SK-N-SH (cell line): ENCODE results near the gene FYB2. TPM values are rescaled to one million over a fixed set of nuclear protein-coding genes. Genes with fewer than 3 reads are reported as not detected.

Experiments
- CTCF ChIA-PET: fragments of 300-600, 350-600 bp; formaldehyde crosslinking; extraction: SDS; loops from one replicate; lab custom pipeline; 2021; lab: Yijun Ruan, JAX
- POLR2A ChIA-PET: fragments of 350-600 bp; sonication (Branson Sonifier 250); formaldehyde crosslinking; extraction: SDS; loops from one replicate; lab custom pipeline; 2020; ENCODE audit warnings: antibody characterized with exemption, inconsistent platforms; lab: Yijun Ruan, JAX
- DNase-seq: peaks from one replicate; pipeline ENCODE4 v3.0.0; 2012
- H2AFZ ChIP-seq: fragments of 200-600 bp; sonication (generic); 2 replicates; pipeline ENCODE4 v1.8.1; 2016; ENCODE audit warnings: antibody characterized with exemption, mild to moderate bottlenecking, low read depth
- H3F3A ChIP-seq: fragments of 200-600 bp; sonication (generic); replicated peaks from 2 replicates; pipeline ENCODE3; 2016; ENCODE audit warnings: antibody characterized with exemption, mild to moderate bottlenecking; ENCODE audit not compliant: insufficient read depth
- H3K27ac ChIP-seq, 2 experiments: fragments of 200-500 bp in 1 of 2; fragments of 200-600 bp in 1 of 2; sonication (Bioruptor generic) in 1 of 2; sonication (generic), shearing (Covaris generic) in 1 of 2; 2 replicates each; pipeline versions ENCODE4 v1.5.1 to v1.6.1; 2014 to 2016; ENCODE audit warnings: low read depth in 2 of 2, inconsistent platforms in 1 of 2, low read length in 1 of 2, mild to moderate bottlenecking in 1 of 2, mixed read lengths in 1 of 2
- H3K27me3 ChIP-seq: fragments of 200-600 bp; sonication (generic), shearing (Covaris generic); 2 replicates; pipeline ENCODE4 v1.6.1; 2016; ENCODE audit warnings: mixed run types; ENCODE audit not compliant: insufficient read depth
- H3K36me3 ChIP-seq, 2 experiments: fragments of 200-500 bp in 1 of 2; fragments of 200-600 bp in 1 of 2; sonication (Bioruptor generic) in 1 of 2; sonication (generic) in 1 of 2; replicated peaks in 1 of 2; 2 replicates each; pipeline versions ENCODE3 to v1.5.1; 2014 to 2016; ENCODE audit warnings: low read length in 1 of 2, mild to moderate bottlenecking in 1 of 2; ENCODE audit not compliant: insufficient read depth in 2 of 2, control insufficient read depth in 1 of 2
- H3K4me1 ChIP-seq, 2 experiments: fragments of 200-500 bp in 1 of 2; fragments of 200-600 bp in 1 of 2; sonication (Bioruptor generic) in 1 of 2; sonication (generic), shearing (Covaris generic) in 1 of 2; 2 replicates each; pipeline versions ENCODE4 v1.5.1 to v1.6.1; 2014 to 2016; ENCODE audit warnings: low read depth in 1 of 2, low read length in 1 of 2, mixed run types in 1 of 2; ENCODE audit not compliant: insufficient read depth in 2 of 2, control insufficient read depth in 1 of 2
- H3K4me2 ChIP-seq: fragments of 200-600 bp; sonication (generic), shearing (Covaris generic); 2 replicates; pipeline ENCODE4 v1.6.1; 2017; ENCODE audit warnings: mixed run types
- H3K4me3 ChIP-seq, 2 experiments: fragments of 200-500 bp in 1 of 2; fragments of 200-600 bp in 1 of 2; sonication (Bioruptor generic) in 1 of 2; sonication (generic), shearing (Covaris generic) in 1 of 2; 2 replicates each; pipeline versions ENCODE4 v1.5.1 to v1.8.1; 2014 to 2016; ENCODE audit warnings: low read depth in 2 of 2, inconsistent platforms in 1 of 2, low read length in 1 of 2, mild to moderate bottlenecking in 1 of 2, mixed read lengths in 1 of 2, moderate library complexity in 1 of 2
- H3K79me2 ChIP-seq: fragments of 200-600 bp; sonication (generic); 2 replicates; pipeline ENCODE4 v1.8.1; 2017; ENCODE audit warnings: mild to moderate bottlenecking; ENCODE audit not compliant: insufficient read depth
- H3K9ac ChIP-seq: fragments of 200-600 bp; sonication (generic); 2 replicates; pipeline ENCODE4 v1.6.1; 2017; ENCODE audit warnings: mixed run types
- H3K9me2 ChIP-seq: fragments of 200-600 bp; sonication (generic); 2 replicates; pipeline ENCODE4 v1.6.1; 2017; ENCODE audit warnings: mixed run types
- H3K9me3 ChIP-seq: fragments of 200-600 bp; sonication (generic); 2 replicates; pipeline ENCODE4 v1.6.1; 2017; ENCODE audit warnings: mixed run types, mild to moderate bottlenecking, moderate library complexity
- H4K20me1 ChIP-seq: fragments of 200-600 bp; sonication (generic); 2 replicates; pipeline ENCODE4 v1.6.1; 2017; ENCODE audit warnings: mild to moderate bottlenecking, mixed run types; ENCODE audit not compliant: insufficient read depth
- CHD2 ChIP-seq: fragments of 150-350 bp; IDR thresholded peaks from 2 replicates; pipeline ENCODE4 v1.6.1; 2018; ENCODE audit warnings: low read length; ENCODE audit not compliant: partially characterized antibody
- EP300 ChIP-seq, 2 experiments: IDR thresholded peaks; 2 replicates each; pipeline versions ENCODE4 v1.4.0 to v1.6.1; 2012; ENCODE audit warnings: borderline replicate concordance in 1 of 2, low read depth in 1 of 2, low read length in 1 of 2
- EZH2phosphoT487 ChIP-seq: fragments of 200-600 bp; sonication (generic); IDR thresholded peaks from 2 replicates; pipeline ENCODE4 v1.6.1; 2017; ENCODE audit warnings: low read depth, mixed run types, mild to moderate bottlenecking, antibody characterized with exemption, moderate library complexity, borderline replicate concordance
- FOSL2 ChIP-seq: IDR thresholded peaks from 2 replicates; pipeline ENCODE4 v1.4.0; 2012; ENCODE audit warnings: low read depth, mild to moderate bottlenecking, moderate library complexity, borderline replicate concordance
- FOXM1 ChIP-seq: IDR thresholded peaks from 2 replicates; pipeline ENCODE4 v1.4.0; 2012; ENCODE audit warnings: low read depth, mild to moderate bottlenecking
- GATA2 ChIP-seq: sonication (generic); formaldehyde crosslinking; IDR thresholded peaks from 2 replicates; pipeline ENCODE4 v1.5.0; 2020; ENCODE audit warnings: mild to moderate bottlenecking, missing genetic modification reagents
- NRF1 ChIP-seq: IDR thresholded peaks from 2 replicates; pipeline ENCODE4 v1.6.1; 2012; ENCODE audit warnings: low read depth, mild to moderate bottlenecking, low read length
- POLR2AphosphoS5 ChIP-seq: IDR thresholded peaks from 2 replicates; pipeline ENCODE4 v1.6.1; 2012; ENCODE audit warnings: low read depth, low read length
- RCOR1 ChIP-seq: fragments of 150-350 bp; IDR thresholded peaks from 2 replicates; pipeline ENCODE4 v1.6.1; 2017; ENCODE audit warnings: antibody characterized with exemption, low read length
- REST ChIP-seq: IDR thresholded peaks from 2 replicates; pipeline ENCODE4 v1.6.1; 2012; ENCODE audit warnings: mild to moderate bottlenecking, low read depth, low read length, moderate library complexity
- RFX5 ChIP-seq: IDR thresholded peaks from 2 replicates; pipeline ENCODE4 v1.6.1; 2012; ENCODE audit warnings: mild to moderate bottlenecking, improper control_type of control experiment, low read length
- SIN3A ChIP-seq: IDR thresholded peaks from 2 replicates; pipeline ENCODE4 v1.6.1; 2012; ENCODE audit warnings: low read depth, mild to moderate bottlenecking, low read length, moderate library complexity, borderline replicate concordance
- SMC3 ChIP-seq: IDR thresholded peaks from 2 replicates; pipeline ENCODE4 v1.6.1; 2012; ENCODE audit warnings: low read depth, low read length, improper control_type of control experiment
- TAF1 ChIP-seq: IDR thresholded peaks from 2 replicates; pipeline ENCODE4 v1.6.1; 2012; ENCODE audit warnings: low read depth, mild to moderate bottlenecking, low read length, moderate library complexity, borderline replicate concordance
- TEAD4 ChIP-seq: IDR thresholded peaks from 2 replicates; pipeline ENCODE4 v1.4.0; 2012; ENCODE audit warnings: mild to moderate bottlenecking, borderline replicate concordance; ENCODE audit not compliant: insufficient read depth
- YY1 ChIP-seq: IDR thresholded peaks from 2 replicates; pipeline ENCODE4 v1.4.0; 2012; ENCODE audit warnings: low read depth, mild to moderate bottlenecking
- WGBS: methylation state at CpG from one replicate; pipeline ENCODE4 v1.1.6; 2017; ENCODE audit warnings: low lambda C conversion rate; 5-methylcytosine and 5-hydroxymethylcytosine counted together
- polyA plus RNA-seq, 3 experiments: library from polyadenylated mRNA; depleted of rRNA; stranded (reverse); fragments of >200 nt; gene quantifications; 2 replicates each; pipeline ENCODE4 v1.2.3, GENCODE V29; 2012
- TF ChIP-seq, protein P1 (sequence below): IDR thresholded peaks from 2 replicates; pipeline ENCODE4 v1.4.0; 2012; ENCODE audit warnings: low read depth, borderline replicate concordance
- TF ChIP-seq, protein P2 (sequence below): fragments of 150-350 bp; IDR thresholded peaks from 2 replicates; pipeline ENCODE4 v1.6.1; 2016; ENCODE audit warnings: mild to moderate bottlenecking, low read depth, low read length
- TF ChIP-seq, protein P3 (sequence below): fragments of 200-600 bp; sonication (generic); IDR thresholded peaks from 2 replicates; pipeline ENCODE4 v1.6.1; 2017; ENCODE audit warnings: antibody characterized with exemption, mild to moderate bottlenecking, moderate library complexity

Gene FYB2
- polyA plus RNA-seq, 1 of the 3 experiments (the other 2 are of a cell fraction) = not detected

DNA sequence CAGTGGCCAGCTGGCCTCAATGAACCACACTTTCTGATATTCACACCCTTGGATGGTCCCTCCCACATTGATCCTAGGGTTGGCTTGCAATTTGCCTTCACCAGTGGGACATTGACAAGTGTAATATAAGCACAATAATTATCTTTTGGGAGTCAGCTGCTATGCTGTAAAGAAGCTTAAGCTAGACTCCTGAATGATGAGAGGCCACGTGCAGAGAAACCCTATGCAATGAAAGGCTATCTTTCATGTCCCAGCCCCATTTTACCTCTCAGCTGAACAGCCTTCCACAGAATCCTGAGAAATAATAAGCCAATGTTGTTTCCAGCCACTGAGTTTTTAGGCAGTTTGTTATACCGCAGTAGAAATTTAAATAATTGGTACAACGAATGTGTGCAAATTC lies 24.3 kb upstream of the FYB2 start (continued):
- no peak for TF ChIP-seq REST

GRCh38 chr1:56838759-56839158 lies 19.6 kb upstream of the FYB2 start:
- 34% methylated on average over 2 of the region's 3 CpGs for WGBS

More at GRCh38 chr1:56838759-56839158, 19.6 kb upstream of the FYB2 start:
- H3K4me2 ChIP-seq = no peak overlapping the region
- no peak overlapping the region for H2AFZ ChIP-seq
- DNase-seq = no peak
- no peaks in the 10 kb centered on the region for H3K79me2 ChIP-seq
- TF ChIP-seq FOSL2 (no peak), TEAD4 (no peak), TAF1 (no peak), FOXM1 (no peak), GATA2 (CRISPR knock-in tag) (no peak), YY1 (no peak), CHD2 (no peak), REST (no peak), RCOR1 (no peak), EZH2phosphoT487 (no peak), NRF1 (no peak), POLR2AphosphoS5 (no peak), SIN3A (no peak), SMC3 (no peak), RFX5 (no peak), EP300 (IDR thresholded peaks at IDR 0.05; ENCODE audit: borderline replicate concordance in 1 of 2, low read depth in 1 of 2, low read length in 1 of 2) (no peak)
- TF ChIP-seq, protein P1, sequence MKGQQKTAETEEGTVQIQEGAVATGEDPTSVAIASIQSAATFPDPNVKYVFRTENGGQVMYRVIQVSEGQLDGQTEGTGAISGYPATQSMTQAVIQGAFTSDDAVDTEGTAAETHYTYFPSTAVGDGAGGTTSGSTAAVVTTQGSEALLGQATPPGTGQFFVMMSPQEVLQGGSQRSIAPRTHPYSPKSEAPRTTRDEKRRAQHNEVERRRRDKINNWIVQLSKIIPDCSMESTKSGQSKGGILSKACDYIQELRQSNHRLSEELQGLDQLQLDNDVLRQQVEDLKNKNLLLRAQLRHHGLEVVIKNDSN = no peak
- TF ChIP-seq, protein P2, sequence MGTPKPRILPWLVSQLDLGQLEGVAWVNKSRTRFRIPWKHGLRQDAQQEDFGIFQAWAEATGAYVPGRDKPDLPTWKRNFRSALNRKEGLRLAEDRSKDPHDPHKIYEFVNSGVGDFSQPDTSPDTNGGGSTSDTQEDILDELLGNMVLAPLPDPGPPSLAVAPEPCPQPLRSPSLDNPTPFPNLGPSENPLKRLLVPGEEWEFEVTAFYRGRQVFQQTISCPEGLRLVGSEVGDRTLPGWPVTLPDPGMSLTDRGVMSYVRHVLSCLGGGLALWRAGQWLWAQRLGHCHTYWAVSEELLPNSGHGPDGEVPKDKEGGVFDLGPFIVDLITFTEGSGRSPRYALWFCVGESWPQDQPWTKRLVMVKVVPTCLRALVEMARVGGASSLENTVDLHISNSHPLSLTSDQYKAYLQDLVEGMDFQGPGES = no peak
- TF ChIP-seq, protein P3, sequence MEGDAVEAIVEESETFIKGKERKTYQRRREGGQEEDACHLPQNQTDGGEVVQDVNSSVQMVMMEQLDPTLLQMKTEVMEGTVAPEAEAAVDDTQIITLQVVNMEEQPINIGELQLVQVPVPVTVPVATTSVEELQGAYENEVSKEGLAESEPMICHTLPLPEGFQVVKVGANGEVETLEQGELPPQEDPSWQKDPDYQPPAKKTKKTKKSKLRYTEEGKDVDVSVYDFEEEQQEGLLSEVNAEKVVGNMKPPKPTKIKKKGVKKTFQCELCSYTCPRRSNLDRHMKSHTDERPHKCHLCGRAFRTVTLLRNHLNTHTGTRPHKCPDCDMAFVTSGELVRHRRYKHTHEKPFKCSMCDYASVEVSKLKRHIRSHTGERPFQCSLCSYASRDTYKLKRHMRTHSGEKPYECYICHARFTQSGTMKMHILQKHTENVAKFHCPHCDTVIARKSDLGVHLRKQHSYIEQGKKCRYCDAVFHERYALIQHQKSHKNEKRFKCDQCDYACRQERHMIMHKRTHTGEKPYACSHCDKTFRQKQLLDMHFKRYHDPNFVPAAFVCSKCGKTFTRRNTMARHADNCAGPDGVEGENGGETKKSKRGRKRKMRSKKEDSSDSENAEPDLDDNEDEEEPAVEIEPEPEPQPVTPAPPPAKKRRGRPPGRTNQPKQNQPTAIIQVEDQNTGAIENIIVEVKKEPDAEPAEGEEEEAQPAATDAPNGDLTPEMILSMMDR = no peak
- TF ChIP-seq, all 33 proteins: peak for 0
- no peak overlapping the region for H3K27ac ChIP-seq
- no peaks in the 10 kb centered on the region for H3K4me1 ChIP-seq
- ChIA-PET POLR2A (no interaction called here), CTCF (interaction anchor here (0.9 to 2.3 kb wide), 2 partner anchors 18 to 1208 kb away, joined by 3 to 10 read pairs; no protein-coding TSS in a partner anchor)
- H3K9ac ChIP-seq = no peak overlapping the region
- H3K27me3 ChIP-seq = no peaks in the 10 kb centered on the region
- H3K9me3 ChIP-seq = no peaks in the 10 kb centered on the region
- no peaks in the 10 kb centered on the region for H3F3A ChIP-seq
- H4K20me1 ChIP-seq = no peaks in the 10 kb centered on the region
- H3K4me3 ChIP-seq = no peak overlapping the region
- no peaks in the 10 kb centered on the region for H3K36me3 ChIP-seq
- no peaks in the 10 kb centered on the region for H3K9me2 ChIP-seq
